Fibroblast of villous mesenchyme (primary cell): Measurements from ENCODE around the gene TEX10. TPM values are rescaled to one million over a fixed set of nuclear protein-coding genes. Genes with fewer than 3 reads are reported as not detected.

Experiments used
- DNase-seq: peaks from one replicate; pipeline ENCODE4 v3.0.0-alpha.2; 2010; ENCODE audit warnings: low read depth
- H3K4me3 ChIP-seq: 2 replicates; pipeline ENCODE4 v1.5.1; 2011; ENCODE audit warnings: low read depth, mild to moderate bottlenecking, low read length
- total RNA-seq: library from RNA; depleted of rRNA; stranded (reverse); fragments of >200 nt; gene quantifications from 2 replicates; pipeline ENCODE4 v1.2.3, GENCODE V29; 2012
- TF ChIP-seq, protein P1 (sequence below): IDR thresholded peaks from 2 replicates; pipeline ENCODE4 v1.5.1; 2012; ENCODE audit warnings: low read depth, mild to moderate bottlenecking, low read length; ENCODE audit not compliant: insufficient read depth

The TEX10 gene
- total RNA-seq, 1 donor, result 39.3 TPM

DNA sequence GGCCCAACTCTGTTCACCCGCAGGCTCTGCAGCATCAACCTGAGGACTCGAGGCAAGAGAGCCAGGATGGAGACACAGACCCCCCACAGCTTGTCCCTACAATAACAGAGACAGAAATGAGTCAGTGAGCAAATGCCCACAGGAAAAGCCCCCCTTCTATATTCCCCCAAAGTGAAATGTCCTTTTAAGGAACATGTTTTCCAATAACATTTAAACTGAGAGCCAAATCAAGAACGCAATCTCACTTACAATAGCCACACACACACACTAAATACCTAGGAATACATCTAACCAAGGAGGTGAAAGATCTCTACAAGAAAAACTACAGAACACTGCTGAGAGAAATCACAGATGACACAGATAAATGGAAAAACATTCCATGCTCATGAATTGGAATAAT, 49.0 kb downstream of the TEX10 start:
- TF ChIP-seq, protein P1, sequence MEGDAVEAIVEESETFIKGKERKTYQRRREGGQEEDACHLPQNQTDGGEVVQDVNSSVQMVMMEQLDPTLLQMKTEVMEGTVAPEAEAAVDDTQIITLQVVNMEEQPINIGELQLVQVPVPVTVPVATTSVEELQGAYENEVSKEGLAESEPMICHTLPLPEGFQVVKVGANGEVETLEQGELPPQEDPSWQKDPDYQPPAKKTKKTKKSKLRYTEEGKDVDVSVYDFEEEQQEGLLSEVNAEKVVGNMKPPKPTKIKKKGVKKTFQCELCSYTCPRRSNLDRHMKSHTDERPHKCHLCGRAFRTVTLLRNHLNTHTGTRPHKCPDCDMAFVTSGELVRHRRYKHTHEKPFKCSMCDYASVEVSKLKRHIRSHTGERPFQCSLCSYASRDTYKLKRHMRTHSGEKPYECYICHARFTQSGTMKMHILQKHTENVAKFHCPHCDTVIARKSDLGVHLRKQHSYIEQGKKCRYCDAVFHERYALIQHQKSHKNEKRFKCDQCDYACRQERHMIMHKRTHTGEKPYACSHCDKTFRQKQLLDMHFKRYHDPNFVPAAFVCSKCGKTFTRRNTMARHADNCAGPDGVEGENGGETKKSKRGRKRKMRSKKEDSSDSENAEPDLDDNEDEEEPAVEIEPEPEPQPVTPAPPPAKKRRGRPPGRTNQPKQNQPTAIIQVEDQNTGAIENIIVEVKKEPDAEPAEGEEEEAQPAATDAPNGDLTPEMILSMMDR, result no peak
- no peak for DNase-seq
- no peak overlapping the region for H3K4me3 ChIP-seq

DNA sequence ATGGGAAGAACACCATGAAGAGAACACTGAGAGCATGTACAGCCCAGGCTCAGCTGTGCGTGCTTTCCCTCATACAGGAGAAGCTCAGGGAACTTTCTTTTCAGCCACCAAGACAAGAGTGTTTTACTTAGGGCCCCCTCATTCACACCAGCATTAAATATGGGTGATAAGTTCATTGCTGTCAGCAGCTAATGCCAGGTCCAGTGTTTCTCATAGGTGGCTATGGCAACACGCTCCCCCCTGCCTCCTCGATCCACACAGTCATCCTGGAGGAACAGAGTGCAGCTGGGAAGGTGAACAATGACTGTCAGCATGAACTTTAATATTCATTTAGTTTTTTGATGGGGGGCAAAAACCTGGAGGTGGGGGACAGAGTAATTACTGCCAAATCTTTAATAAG, 54.4 kb downstream of the TEX10 start:
- H3K4me3 ChIP-seq, result no peak overlapping the region
- no peak for DNase-seq
- TF ChIP-seq, protein P1, result no peak

DNA sequence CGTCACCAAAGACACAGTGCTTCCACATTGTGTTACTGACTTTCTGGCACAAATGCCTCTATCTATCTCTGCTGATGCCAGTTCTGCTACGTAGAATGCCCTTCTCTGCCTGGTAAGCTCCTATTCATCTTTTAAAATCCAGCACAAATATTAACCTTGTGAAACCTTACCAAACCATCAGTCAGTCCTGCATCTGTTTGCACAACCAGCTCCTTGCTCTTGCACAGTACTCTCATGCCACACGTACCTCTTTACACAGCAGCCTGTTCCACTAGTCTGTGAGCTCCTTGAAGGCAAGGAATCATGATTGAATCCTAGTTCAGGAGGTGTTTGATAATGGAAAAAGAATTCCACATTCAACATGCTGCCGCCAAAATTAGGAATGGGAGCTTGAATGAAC, 56.3 kb downstream of the TEX10 start:
- no peak overlapping the region for H3K4me3 ChIP-seq
- TF ChIP-seq, protein P1, result no peak
- DNase-seq, result no peak

DNA sequence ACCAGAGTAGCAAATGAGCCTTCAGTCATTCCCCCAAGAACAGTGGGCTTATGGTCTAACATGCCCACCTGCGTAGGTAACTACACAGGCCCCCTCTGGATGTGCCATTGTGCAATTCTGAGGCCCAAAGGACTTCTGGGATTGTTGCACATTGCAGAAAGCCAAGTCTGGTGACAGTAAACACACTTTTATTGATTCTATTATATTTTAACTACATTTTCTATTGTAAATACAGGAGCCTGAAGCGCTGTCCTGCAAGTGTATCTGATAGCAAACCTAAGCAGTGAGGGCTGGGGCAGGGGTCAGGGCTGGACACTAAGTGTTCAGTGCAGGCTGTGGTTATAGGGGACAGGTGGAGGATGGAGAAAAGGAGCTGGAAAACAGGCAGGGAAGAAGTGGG, 57.5 kb downstream of the TEX10 start:
- TF ChIP-seq, protein P1, result no peak
- H3K4me3 ChIP-seq, result no peak overlapping the region
- DNase-seq, result no peak

DNA sequence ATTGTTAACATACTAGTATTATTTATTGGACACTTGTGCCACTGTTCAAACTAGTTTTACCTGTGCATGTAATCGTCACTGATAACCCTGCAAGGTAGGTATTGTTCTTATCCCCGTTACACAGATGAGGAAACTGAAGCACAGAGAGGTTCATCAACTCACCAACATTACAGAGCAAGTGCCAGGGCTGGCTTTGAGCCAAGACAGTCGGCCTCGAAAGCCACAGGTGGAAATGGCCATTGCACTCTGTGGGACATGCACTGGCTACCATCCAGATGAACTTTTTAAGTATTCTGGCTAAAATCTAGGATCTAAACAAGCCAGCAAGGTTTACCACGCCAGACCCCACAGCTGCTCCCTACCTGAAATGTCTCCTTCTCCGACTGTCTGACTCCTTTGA, 57.9 kb downstream of the TEX10 start:
- no peak overlapping the region for H3K4me3 ChIP-seq
- DNase-seq, result no peak
- TF ChIP-seq, protein P1, result no peak

DNA sequence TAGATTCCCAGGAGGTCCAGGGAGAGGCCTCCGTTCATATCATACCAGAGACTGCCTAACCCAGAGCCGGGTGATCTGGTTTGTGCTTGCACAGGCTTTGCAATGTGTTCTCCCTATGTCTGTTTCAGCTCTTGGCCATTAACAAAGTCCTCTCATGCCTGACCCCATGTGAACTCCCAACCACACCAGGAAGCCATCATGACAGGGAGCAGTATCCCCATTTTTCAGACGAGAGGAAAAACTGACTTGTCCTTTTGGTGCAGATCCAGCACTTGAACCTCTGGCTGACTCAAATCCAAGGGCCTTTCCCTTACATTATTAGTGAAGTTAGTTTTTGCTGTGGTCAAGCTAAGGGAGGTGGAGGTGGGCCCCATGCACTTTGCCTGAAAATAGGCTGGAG, 58.4 kb downstream of the TEX10 start:
- H3K4me3 ChIP-seq, result no peak overlapping the region
- TF ChIP-seq, protein P1, result no peak
- no peak for DNase-seq

DNA sequence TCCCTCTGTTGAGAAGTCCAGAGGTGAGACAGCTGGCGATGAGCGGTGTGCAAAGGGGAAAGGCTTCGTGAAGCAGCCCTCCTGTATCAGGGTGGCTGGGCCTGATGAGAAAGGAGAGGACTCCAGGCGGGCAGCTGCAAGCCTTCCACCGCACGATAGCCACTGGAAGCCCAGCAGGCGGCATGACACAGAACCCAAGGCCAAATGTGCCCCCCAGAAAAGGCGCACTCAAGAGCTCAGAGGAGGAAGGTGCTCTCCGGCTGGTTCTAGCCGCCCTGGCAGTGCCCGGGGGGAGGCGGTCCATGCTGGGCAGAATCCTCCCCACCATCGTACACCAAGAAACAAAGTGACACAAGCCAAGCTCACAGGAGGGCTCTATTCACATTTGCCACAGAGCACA, 60.3 kb downstream of the TEX10 start:
- H3K4me3 ChIP-seq, result no peak overlapping the region
- TF ChIP-seq, protein P1, result no peak
- no peak for DNase-seq
